ENCODE results near the gene PNKD. TPM values are rescaled to one million over a fixed set of nuclear protein-coding genes. Genes with fewer than 3 reads are reported as not detected.

PNKD gene
- total RNA-seq, 1 donor from 2014 or later, result 28.9 TPM

DNA sequence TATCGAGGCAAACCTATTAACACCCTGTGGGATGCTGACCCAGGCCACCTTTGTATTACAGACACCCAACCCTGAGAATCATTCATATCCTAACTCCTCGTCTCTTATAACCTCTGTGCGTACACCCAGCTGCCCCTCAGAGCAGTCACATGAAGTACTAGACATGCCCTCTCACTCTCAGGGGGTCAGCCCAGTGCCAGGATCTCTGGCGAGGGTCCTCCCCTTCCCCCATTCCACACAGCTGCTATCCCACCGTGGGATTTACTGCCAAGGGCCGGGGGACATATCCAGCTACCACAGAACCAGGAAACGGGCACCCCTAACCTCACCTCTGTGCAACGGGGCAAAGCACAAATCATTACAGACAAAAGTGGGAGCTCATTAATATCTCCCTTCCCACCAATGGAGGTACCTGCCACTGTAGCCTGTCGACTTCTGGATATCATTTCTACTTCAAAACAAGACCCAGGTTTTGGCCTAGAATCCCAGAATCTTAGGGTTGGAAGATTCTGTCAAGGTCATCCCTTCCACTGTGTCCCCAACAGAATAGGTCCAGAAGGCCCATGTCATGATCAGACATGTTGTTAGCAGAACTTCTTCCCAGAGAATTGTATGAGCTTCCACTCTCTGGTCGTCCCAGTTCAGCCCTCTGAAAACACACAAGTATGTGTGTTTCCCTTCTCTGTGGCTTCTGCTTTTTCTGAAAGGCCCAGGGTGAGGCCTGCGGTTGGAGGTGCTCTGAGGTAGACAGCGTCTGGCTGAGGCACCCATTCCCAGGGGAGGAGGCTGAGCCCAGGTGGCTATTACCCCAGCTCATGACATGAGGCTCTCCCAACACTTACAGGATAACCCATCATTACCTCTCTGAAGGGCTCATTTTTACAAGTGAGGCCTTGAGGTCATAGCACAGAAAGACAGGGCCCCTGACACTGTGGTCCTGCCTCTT is 20.3 kb downstream of the PNKD start:
- no peaks in the 10 kb centered on the region for H3K9me3 Mint-ChIP-seq (ENCODE audit: low read depth)
- peak overlapping the region; percentile 87 for H3K4me3 Mint-ChIP-seq (ENCODE audit: unreplicated experiment)
- peaks cover 70% of the 10 kb centered on the region for H3K4me1 Mint-ChIP-seq (ENCODE audit: low read depth)
- H3K27me3 Mint-ChIP-seq (ENCODE audit: low read depth), result no peaks in the 10 kb centered on the region
- no peak for TF ChIP-seq CTCF (IDR thresholded peaks at IDR 0.05)
- H3K27ac Mint-ChIP-seq (ENCODE audit: unreplicated experiment), result peak overlapping the region; percentile 90
- DNase-seq (ENCODE audit: low spot score), result no peak
- H3K36me3 Mint-ChIP-seq (ENCODE audit: low read depth), result no peaks in the 10 kb centered on the region

DNA sequence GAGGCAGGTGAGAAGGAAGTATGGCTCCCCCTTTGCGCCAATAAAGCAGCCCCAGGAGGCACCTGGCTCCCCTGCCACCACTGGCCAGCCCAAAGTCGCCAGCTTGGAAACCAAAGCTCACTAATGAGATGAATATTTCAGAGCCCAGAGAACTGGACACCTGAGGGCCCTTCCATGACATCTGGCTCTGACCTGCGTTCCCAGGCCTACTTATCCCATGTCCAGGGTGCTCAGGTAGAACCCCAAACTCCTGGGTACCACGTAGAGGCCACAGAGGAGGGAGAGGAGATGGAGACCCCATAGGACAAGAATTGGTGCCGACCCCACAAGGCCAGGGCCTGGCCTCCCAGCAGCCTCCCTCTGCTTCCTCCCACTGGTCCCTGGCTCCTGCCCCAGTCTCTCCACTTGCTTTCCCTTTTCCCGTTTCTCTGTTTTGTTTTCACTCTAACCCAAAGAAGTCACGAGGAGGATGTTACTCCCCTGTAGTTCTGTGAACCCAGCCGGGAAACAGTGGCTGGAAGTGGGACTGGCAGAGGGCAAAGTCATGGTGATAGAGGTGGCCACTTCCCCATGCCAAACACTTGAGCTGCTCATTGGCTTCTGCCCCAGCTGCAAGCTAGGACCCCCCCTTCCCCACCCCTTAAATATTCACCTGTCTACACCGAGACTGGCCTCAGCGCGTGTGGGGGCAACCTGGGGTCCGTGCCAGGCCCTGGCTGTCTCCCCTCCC is 21.2 kb downstream of the PNKD start:
- peak overlapping the region; percentile 87 for H3K4me3 Mint-ChIP-seq (ENCODE audit: unreplicated experiment)
- no peaks in the 10 kb centered on the region for H3K36me3 Mint-ChIP-seq (ENCODE audit: low read depth)
- TF ChIP-seq CTCF (IDR thresholded peaks at IDR 0.05), result no peak
- no peaks in the 10 kb centered on the region for H3K9me3 Mint-ChIP-seq (ENCODE audit: low read depth)
- peak overlapping the region; percentile 90 for H3K27ac Mint-ChIP-seq (ENCODE audit: unreplicated experiment)
- H3K4me1 Mint-ChIP-seq (ENCODE audit: low read depth), result peaks cover 65% of the 10 kb centered on the region
- H3K27me3 Mint-ChIP-seq (ENCODE audit: low read depth), result no peaks in the 10 kb centered on the region
- DNase-seq (ENCODE audit: low spot score), result no peak

DNA sequence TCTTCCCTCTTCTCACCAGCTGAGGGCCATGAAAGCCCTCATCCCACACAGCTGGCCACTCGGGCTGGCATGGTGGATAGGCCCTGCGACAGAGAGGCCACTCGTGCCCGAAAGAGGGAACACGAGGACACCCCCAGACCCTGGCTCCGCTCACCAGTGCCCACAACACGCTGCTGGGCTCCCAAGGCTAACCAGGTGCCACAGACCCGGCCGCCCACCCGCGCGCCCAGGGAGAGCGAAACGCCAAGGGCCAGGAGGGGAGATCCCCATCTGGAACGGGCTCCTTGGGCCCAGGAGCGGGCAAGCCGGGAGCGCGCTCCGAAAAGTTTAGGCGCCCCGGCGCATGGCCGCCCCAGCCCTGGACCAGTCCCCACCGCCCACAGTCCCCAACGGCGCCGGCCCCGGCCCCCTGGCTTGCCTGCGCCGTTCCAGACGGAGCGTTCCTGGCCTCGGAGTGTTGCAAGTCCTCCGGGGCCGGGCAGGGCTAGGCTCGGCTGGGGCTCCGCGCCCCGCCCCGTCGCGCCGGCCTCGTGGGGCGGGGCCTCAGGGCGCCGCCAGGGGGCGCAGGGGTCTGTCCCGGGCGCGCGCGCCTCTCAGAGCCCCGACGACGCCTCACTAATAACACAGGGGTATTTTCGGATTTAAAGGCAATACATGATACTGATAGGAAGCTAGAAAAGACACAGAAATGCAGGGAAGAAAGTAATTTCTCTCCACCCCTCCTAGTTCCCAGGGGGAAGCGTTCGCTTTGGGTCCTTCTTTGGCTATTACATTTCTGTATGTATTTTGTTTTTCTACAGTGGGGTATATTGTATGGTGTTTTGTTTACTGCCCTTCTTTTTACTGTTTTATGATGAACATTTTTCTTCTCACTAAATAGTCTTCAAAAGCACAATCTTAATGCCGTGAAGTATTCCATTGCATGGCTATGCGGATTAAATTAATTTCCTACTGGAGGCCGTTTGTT is 22.0 kb downstream of the PNKD start, which contains the start of gene TMBIM1:
Gene TMBIM1, minus strand, starts transcription at position 456 of the 967 bp plus-strand sequence. CDS start 10,362 bp downstream, outside the sequence.
- Mint-ChIP-seq H3K36me3 (ENCODE audit: low read depth) (no peaks in the 10 kb centered on the region), H3K27ac (ENCODE audit: unreplicated experiment) (peak within 1 kb of the TSS; percentile 90), H3K4me1 (ENCODE audit: low read depth) (peaks cover 57% of the 10 kb centered on the region)

GRCh38 chr2:218293715-218294429 is 23.6 kb downstream of the PNKD start:
- no peak overlapping the region for H3K4me3 Mint-ChIP-seq (ENCODE audit: unreplicated experiment)
- no peaks in the 10 kb centered on the region for H3K27me3 Mint-ChIP-seq (ENCODE audit: low read depth)
- no peak overlapping the region for H3K27ac Mint-ChIP-seq (ENCODE audit: unreplicated experiment)
- H3K36me3 Mint-ChIP-seq (ENCODE audit: low read depth), result no peaks in the 10 kb centered on the region
- no peak for DNase-seq (ENCODE audit: low spot score)
- TF ChIP-seq CTCF (IDR thresholded peaks at IDR 0.05), result no peak
- H3K9me3 Mint-ChIP-seq (ENCODE audit: low read depth), result no peaks in the 10 kb centered on the region
- peaks cover 46% of the 10 kb centered on the region for H3K4me1 Mint-ChIP-seq (ENCODE audit: low read depth)

More for the DNA sequence above, 22.0 kb downstream of the PNKD start, which contains the start of gene TMBIM1:
- Mint-ChIP-seq H3K4me3 (ENCODE audit: unreplicated experiment) (peak within 1 kb of the TSS; percentile 87), H3K9me3 (ENCODE audit: low read depth) (no peaks in the 10 kb centered on the region), H3K27me3 (ENCODE audit: low read depth) (no peaks in the 10 kb centered on the region)
- no peak for DNase-seq (ENCODE audit: low spot score)
- peak; percentile 96 for TF ChIP-seq CTCF (IDR thresholded peaks at IDR 0.05)
